Measurements from ENCODE around the gene TMX3.

Gene TMX3

GRCh38 chr18:68714712-68715496 is at the start of gene TMX3:
TSS of gene TMX3 (minus strand) at chr18:68715108. CDS start at chr18:68714981, 127 bp downstream.
- DNase-seq (ENCODE audit: insufficient read length, low spot score) (peak; percentile 100), FAIRE-seq (no peak)
- no peak for TF ChIP-seq CTCF (IDR thresholded peaks at IDR 0.05; ENCODE audit: insufficient read depth, missing control alignments)

DNA sequence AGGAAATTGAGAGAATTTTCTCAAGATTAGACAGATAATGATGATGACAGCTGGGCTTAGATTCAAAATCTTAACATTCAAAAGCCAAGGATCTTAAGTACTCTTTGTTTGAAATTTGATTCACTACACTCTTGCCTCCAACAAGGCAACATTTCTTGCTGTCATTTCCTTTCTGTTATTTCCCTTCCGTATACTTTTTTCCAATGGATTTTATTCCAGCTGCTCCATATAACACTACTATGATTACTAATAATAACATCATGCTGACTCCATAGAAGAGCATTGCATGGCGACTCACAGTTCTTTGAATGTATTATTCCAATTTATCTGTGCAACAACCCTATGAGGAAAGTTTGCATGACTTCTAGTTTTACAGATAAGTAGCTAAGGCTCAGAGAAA is 49.1 kb upstream of the TMX3 start:
- TF ChIP-seq CTCF (IDR thresholded peaks at IDR 0.05; ENCODE audit: insufficient read depth, missing control alignments): no peak
- FAIRE-seq (no peak), DNase-seq (ENCODE audit: insufficient read length, low spot score) (no peak)

DNA sequence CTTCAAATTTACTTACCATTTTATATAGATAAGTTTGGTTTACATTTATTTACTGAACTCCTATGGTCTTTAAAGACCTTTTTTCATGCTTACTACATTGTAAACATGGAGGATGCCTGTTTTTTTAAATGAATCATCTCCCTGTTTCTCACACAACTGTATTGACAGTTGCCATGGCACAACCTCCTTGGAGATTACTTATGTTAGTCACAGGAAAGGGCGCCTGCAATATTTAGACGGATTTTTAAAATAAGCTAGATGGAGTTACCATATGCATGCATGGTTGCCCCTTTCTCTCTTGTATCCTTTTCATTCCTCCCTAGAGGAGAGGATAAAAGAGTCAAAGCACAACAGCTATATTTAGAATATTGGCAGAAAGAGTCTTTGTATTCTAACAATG is 48.2 kb upstream of the TMX3 start:
- no peak for DNase-seq (ENCODE audit: insufficient read length, low spot score)
- TF ChIP-seq CTCF (IDR thresholded peaks at IDR 0.05; ENCODE audit: insufficient read depth, missing control alignments): no peak
- FAIRE-seq: no peak

DNA sequence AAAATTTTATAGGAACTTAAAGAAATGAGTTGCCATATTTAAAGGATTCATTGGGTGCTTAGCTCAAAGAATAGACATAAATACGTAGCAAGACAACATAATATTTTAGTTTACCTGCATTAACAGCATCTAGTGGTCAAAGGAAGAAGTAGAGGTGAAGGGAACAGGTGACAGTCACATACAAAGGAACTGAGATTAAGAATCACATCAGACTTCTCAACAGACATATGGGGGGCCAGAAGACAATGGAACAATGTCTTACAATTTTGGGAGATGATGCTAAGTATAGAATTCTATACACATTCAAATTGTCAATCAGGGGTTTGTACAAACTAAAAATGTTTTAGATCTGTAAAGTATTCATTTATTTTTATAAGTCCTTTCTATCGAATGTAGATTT is 44.4 kb upstream of the TMX3 start:
- DNase-seq (ENCODE audit: insufficient read length, low spot score) (no peak), FAIRE-seq (no peak)
- no peak for TF ChIP-seq CTCF (IDR thresholded peaks at IDR 0.05; ENCODE audit: insufficient read depth, missing control alignments)

DNA sequence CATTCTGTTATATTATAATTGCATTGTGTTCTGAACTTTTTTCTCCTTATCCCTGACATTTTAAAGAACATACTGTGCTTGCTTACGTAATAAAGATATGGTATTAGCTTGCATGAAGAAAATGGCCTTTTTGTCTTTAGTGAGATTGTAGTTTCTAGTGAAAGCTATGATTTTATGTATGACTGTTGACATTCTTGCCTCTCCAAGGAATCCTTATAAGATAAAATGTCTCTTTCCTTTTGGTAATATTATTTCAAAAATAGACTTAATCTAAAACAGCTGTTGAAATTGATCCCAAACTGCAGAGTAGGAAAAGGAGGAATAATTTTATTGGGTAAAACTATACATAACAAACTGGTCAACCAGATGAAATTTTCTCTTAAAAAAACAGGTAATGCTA is 42.2 kb upstream of the TMX3 start:
- TF ChIP-seq CTCF (IDR thresholded peaks at IDR 0.05; ENCODE audit: insufficient read depth, missing control alignments): no peak
- FAIRE-seq (no peak), DNase-seq (ENCODE audit: insufficient read length, low spot score) (no peak)

DNA sequence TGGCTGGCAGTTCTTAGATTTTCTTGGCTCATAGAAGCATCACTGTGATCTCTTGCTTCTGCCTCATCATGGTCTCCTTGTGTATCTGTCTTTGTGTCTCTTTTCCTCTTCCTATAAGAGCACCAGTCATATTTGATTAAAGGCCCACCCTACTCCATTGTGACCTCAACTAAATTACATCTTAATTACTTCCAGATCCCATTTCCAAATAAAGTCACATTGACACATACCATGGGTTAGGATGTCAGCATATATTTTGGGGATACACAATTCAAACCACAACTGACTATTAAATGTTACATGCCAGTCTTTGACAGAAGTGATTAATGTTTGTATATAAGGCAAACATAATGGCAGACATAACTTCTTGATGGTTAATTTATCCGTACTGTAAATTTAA is 27.3 kb upstream of the TMX3 start:
- TF ChIP-seq CTCF (IDR thresholded peaks at IDR 0.05; ENCODE audit: insufficient read depth, missing control alignments): no peak
- DNase-seq (ENCODE audit: insufficient read length, low spot score) (no peak), FAIRE-seq (no peak)

GRCh38 chr18:68740966-68741365 is 26.1 kb upstream of the TMX3 start:
- TF ChIP-seq CTCF (IDR thresholded peaks at IDR 0.05; ENCODE audit: insufficient read depth, missing control alignments): no peak
- peak; percentile 94 for FAIRE-seq
- no peak for DNase-seq (ENCODE audit: insufficient read length, low spot score)
